Naive thymus-derived CD4-positive, alpha-beta T cell (primary cell): ENCODE measurements around the gene XAGE1B. TPM values are rescaled to one million over a fixed set of nuclear protein-coding genes. Genes with fewer than 3 reads are reported as not detected.
"Not testable (repeated sequence)": the region's sequence is repeated elsewhere in the genome, so short reads cannot be mapped to it uniquely, and the experiment has no call there.

ENCODE experiments used
- ATAC-seq: fragments of 150-1000 bp; cut with Tn5 transposase; 2 replicates; pipeline ENCODE4 v1.10.0; 2021; ENCODE audit warnings: mild to moderate bottlenecking, moderate library complexity
- CTCF ChIA-PET: fragments of 350-600 bp; sonication (Branson Sonifier 250); formaldehyde crosslinking; loops from one replicate; lab custom pipeline; 2021; ENCODE audit warnings: antibody characterized with exemption; lab: Charles Lee
- POLR2A ChIA-PET: fragments of 350-600 bp; sonication (Branson Sonifier 250); formaldehyde crosslinking; loops from one replicate; lab custom pipeline; 2021; ENCODE audit warnings: antibody characterized with exemption, inconsistent platforms; lab: Charles Lee
- DNase-seq, 9 donors: peaks; one replicate each; pipeline versions ENCODE4 v3.0.0 to v3.0.0-alpha.2; 2020 to 2022; ENCODE audit warnings: mixed read lengths in 1 of 9
- H3K27ac ChIP-seq: one replicate; pipeline ENCODE4 v1.7.0; 2013; ENCODE audit warnings: mild to moderate bottlenecking, low read depth, low read length, moderate library complexity
- H3K27me3 ChIP-seq, 2 donors: one replicate each; pipeline ENCODE4 v1.7.0; 2013; ENCODE audit warnings: low read length in 2 of 2, mild to moderate bottlenecking in 2 of 2, moderate library complexity in 2 of 2; ENCODE audit not compliant: control insufficient read depth in 2 of 2, insufficient read depth in 2 of 2
- H3K36me3 ChIP-seq, 3 experiments: 1 replicate in 2 of 3; 2 replicates in 1 of 3; pipeline ENCODE4 v1.7.0; 2013; ENCODE audit warnings: low read length in 3 of 3, mild to moderate bottlenecking in 3 of 3, moderate library complexity in 1 of 3; ENCODE audit not compliant: insufficient read depth in 3 of 3, control insufficient read depth in 2 of 3
- H3K4me1 ChIP-seq, 2 donors: one replicate each; pipeline ENCODE4 v1.7.0; 2013; ENCODE audit warnings: low read length in 2 of 2, mild to moderate bottlenecking in 2 of 2, moderate library complexity in 1 of 2; ENCODE audit not compliant: control insufficient read depth in 2 of 2, insufficient read depth in 2 of 2
- H3K4me3 ChIP-seq: 2 replicates; pipeline ENCODE4 v1.7.0; 2013; ENCODE audit warnings: mild to moderate bottlenecking, low read length
- H3K9me3 ChIP-seq, 3 experiments: 1 replicate in 2 of 3; 2 replicates in 1 of 3; pipeline ENCODE4 v1.7.0; 2013; ENCODE audit warnings: low read length in 3 of 3; ENCODE audit not compliant: control insufficient read depth in 2 of 3
- H3K27ac Mint-ChIP-seq, 9 donors: one replicate each; pipeline ENCODE4 v1.8.0; 2020 to 2022; ENCODE audit warnings: mixed read lengths in 9 of 9, mild to moderate bottlenecking in 8 of 9, moderate library complexity in 5 of 9, inconsistent platforms in 2 of 9
- H3K27me3 Mint-ChIP-seq, 5 donors: one replicate each; pipeline ENCODE4 v1.8.0; 2021 to 2022; ENCODE audit warnings: mixed read lengths in 5 of 5, mild to moderate bottlenecking in 1 of 5
- H3K36me3 Mint-ChIP-seq, 5 donors: one replicate each; pipeline ENCODE4 v1.8.0; 2020 to 2022; ENCODE audit warnings: mixed read lengths in 5 of 5, mild to moderate bottlenecking in 3 of 5, inconsistent platforms in 1 of 5
- H3K4me1 Mint-ChIP-seq, 7 donors: one replicate each; pipeline ENCODE4 v1.8.0; 2020 to 2022; ENCODE audit warnings: mixed read lengths in 7 of 7, mild to moderate bottlenecking in 3 of 7, inconsistent platforms in 1 of 7
- H3K4me3 Mint-ChIP-seq, 10 donors: one replicate each; pipeline ENCODE4 v1.8.0; 2020 to 2022; ENCODE audit warnings: mild to moderate bottlenecking in 10 of 10, mixed read lengths in 10 of 10, moderate library complexity in 6 of 10, inconsistent platforms in 2 of 10
- H3K9me3 Mint-ChIP-seq, 11 donors: one replicate each; pipeline ENCODE4 v1.8.0; 2020 to 2022; ENCODE audit warnings: mixed read lengths in 11 of 11, mild to moderate bottlenecking in 4 of 11, inconsistent platforms in 1 of 11, moderate library complexity in 1 of 11
- intact Hi-C, 2 donors: fragments of 100-400 bp; cut with micrococcal nuclease; formaldehyde crosslinking; loops; one replicate each; pipeline ENCODE4 v1.15.1; 2023
- polyA plus RNA-seq, 2 donors: library from polyadenylated mRNA; unstranded; fragments of 300-500 nt; fragmentation: Illumina TruSeq; gene quantifications; one replicate each; pipeline ENCODE4 v1.2.3, GENCODE V29; 2021
- total RNA-seq, 6 experiments: library from RNA in 5 of 6; stranded (reverse) in 5 of 6; gene quantifications; 1 replicate in 5 of 6; 2 replicates in 1 of 6; pipeline ENCODE4 v1.2.3 and lab custom pipeline; 2021 to 2026

Gene XAGE1B
- total and polyA plus RNA-seq, 7 experiments from 2014 or later: not detected

DNA sequence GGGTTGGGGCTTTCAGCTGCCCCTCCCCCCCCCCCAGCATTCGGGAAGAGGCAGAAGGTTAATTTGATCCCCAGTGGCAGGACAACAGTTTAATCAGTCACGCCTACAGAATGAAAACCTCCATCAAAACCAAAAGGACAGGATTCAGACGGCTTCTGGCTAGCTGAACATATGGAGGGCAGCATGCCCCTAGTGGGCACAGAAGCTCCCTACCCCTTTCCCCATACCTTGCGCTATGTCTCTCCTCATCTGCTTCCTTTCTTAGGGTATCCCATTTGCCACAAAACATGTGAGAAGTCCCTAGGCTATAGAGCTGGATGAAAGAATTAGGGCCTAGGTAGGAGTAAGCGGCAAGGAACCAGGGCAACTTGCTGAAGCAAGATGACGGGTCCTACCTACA is 15.5 kb downstream of the XAGE1B start:
- H3K27me3 ChIP-seq, POLR2A ChIA-PET, H3K9me3 Mint-ChIP-seq, H3K4me3 ChIP-seq, H3K27ac Mint-ChIP-seq, H3K9me3 ChIP-seq, CTCF ChIA-PET, H3K27ac ChIP-seq, DNase-seq, ATAC-seq, H3K4me1 Mint-ChIP-seq, intact Hi-C loops, H3K4me1 ChIP-seq, H3K36me3 ChIP-seq, H3K36me3 Mint-ChIP-seq, H3K4me3 Mint-ChIP-seq: not testable (repeated sequence)
- H3K27me3 Mint-ChIP-seq: peaks cover 0 to 14% (median 0%) of the 10 kb centered on the region in 5 donors

DNA sequence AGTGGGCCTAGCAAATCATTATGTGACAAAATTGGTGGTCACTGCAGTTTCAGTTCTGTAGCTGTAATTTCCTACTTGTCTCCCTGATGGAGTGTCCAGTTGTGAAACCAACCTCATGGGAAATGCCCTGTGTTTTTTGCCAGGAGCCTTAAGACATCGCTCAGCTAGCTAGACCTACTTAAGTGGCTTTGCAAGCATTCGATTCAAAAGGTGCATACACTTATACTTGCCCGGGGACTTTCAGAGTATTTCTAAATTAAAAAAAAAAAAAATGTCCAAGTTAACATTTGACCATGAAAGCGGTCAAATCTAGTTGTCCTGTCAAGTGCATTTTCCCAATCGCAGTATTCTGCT is 20.5 kb downstream of the XAGE1B start:
- H3K27me3 ChIP-seq, H3K9me3 Mint-ChIP-seq, DNase-seq, H3K9me3 ChIP-seq, H3K27me3 Mint-ChIP-seq, H3K27ac ChIP-seq, POLR2A ChIA-PET, intact Hi-C loops, H3K36me3 Mint-ChIP-seq, H3K4me3 ChIP-seq, H3K4me1 Mint-ChIP-seq, CTCF ChIA-PET, H3K4me1 ChIP-seq, H3K27ac Mint-ChIP-seq, H3K4me3 Mint-ChIP-seq, H3K36me3 ChIP-seq, ATAC-seq: not testable (repeated sequence)

DNA sequence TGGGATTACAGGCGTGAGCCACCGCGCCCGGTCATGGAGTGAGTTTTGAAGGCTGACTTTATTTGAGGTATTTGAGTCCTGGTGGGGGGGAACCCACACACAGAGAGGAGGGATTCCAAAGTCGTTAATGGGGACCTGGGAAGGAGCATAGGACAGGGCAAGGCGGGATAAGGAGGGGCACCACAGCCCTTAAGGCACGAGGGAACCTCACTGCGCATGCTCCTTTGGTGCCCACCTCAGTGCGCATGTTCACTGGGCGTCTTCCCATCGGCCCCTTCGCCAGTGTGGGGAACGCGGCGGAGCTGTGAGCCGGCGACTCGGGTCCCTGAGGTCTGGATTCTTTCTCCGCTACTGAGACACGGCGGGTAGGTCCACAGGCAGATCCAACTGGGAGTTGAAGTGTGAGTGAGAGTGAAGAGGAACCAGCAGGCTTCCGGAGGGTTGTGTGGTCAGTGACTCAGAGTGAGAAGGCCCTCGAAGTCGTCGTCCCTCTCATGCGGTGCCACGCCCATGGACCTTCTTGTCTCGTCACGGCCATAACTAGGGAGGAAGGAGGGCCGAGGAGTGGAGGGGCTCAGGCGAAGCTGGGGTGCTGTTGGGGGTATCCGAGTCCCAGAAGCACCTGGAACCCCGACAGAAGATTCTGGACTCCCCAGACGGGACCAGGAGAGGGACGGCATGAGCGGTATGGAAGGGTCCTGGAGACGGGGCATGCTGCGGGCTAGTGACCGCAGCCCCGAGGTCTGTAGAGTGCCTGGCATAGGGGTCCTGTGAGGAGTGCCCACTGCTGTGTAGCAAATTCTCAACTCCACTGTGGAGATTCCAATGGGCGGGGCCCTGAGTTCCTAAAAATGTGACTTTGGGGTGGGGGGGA is 21.1 kb downstream of the XAGE1B start, which contains the start of gene XAGE1A:
XAGE1A (plus strand) TSS at position 264 of the 874 bp plus-strand sequence. CDS start 1,554 bp downstream, outside the sequence.
- H3K27ac ChIP-seq, H3K4me3 ChIP-seq, CTCF ChIA-PET, H3K9me3 Mint-ChIP-seq, intact Hi-C loops, DNase-seq, H3K36me3 ChIP-seq, H3K4me1 ChIP-seq, H3K4me3 Mint-ChIP-seq, H3K27me3 ChIP-seq, H3K27me3 Mint-ChIP-seq, H3K9me3 ChIP-seq, H3K36me3 Mint-ChIP-seq, H3K4me1 Mint-ChIP-seq, POLR2A ChIA-PET, ATAC-seq, H3K27ac Mint-ChIP-seq: not testable (repeated sequence)

GRCh38 chrX:52471301-52471700 is 45.6 kb downstream of the XAGE1B start:
- H3K4me1 ChIP-seq, CTCF ChIA-PET, H3K9me3 Mint-ChIP-seq, H3K36me3 ChIP-seq, ATAC-seq, intact Hi-C loops, H3K4me3 ChIP-seq, H3K27me3 Mint-ChIP-seq, H3K27ac Mint-ChIP-seq, H3K27me3 ChIP-seq, H3K9me3 ChIP-seq, H3K4me3 Mint-ChIP-seq, DNase-seq, POLR2A ChIA-PET, H3K27ac ChIP-seq, H3K4me1 Mint-ChIP-seq, H3K36me3 Mint-ChIP-seq: not testable (repeated sequence)

Other genes starting within 250 kb of the XAGE1B start
- not detected for gene XAGE2, start 148.0 kb downstream of the XAGE1B start, total RNA-seq
- not detected for gene XAGE2, start 148.0 kb downstream of the XAGE1B start, polyA plus RNA-seq
- not detected for gene XAGE1A, start 21.3 kb downstream of the XAGE1B start, total RNA-seq
- gene XAGE1A, start 21.3 kb downstream of the XAGE1B start, polyA plus RNA-seq: not detected
- gene SSX7, start 137.8 kb upstream of the XAGE1B start, total RNA-seq: not detected
- gene SSX7, start 137.8 kb upstream of the XAGE1B start, polyA plus RNA-seq: not detected
- gene SSX2, start 190.1 kb upstream of the XAGE1B start, total RNA-seq: not detected
- gene SSX2, start 190.1 kb upstream of the XAGE1B start, polyA plus RNA-seq: not detected
- gene SSX2B, start 234.2 kb upstream of the XAGE1B start, total RNA-seq: not detected
- gene SSX2B, start 234.2 kb upstream of the XAGE1B start, polyA plus RNA-seq: not detected